Glomerular endothelial cell (primary cell): Measurements from ENCODE around the gene KLK14. TPM values are rescaled to one million over a fixed set of nuclear protein-coding genes. Genes with fewer than 3 reads are reported as not detected.

ENCODE experiments used
- DNase-seq: peaks from one replicate; pipeline ENCODE4 v3.0.0-alpha.2; 2011; ENCODE audit warnings: low read depth, low spot score; ENCODE audit errors: extremely low read depth
- total RNA-seq: library from RNA; depleted of rRNA; stranded (reverse); fragments of >200 nt; gene quantifications from 2 replicates; pipeline ENCODE4 v1.2.3, GENCODE V29; 2015

KLK14 gene
- total RNA-seq, 1 donor from 2014 or later = not detected

DNA sequence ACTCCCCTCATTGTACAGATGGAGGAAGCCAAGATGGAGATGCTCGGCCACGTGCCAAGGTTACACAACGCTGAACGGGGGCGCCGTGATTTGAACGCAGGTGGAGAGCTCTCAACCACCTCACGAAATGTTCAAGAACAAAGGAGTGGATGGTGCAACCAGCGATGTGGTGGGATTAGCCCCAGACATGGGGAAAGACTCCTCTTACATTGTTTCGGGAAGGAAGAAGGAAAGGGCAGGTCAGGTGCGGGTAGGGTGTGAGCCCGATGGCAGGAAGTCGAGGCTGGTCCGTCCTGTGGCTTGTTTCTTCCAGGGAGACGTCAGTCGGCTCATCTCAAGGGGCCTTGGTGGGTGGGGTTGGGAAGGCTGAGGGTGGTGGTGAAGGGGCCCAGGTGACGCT is 7.1 kb upstream of the KLK14 start:
- DNase-seq = no peak

GRCh38 chr19:51086153-51086850 is 3.6 kb upstream of the KLK14 start:
- DNase-seq = no peak

DNA sequence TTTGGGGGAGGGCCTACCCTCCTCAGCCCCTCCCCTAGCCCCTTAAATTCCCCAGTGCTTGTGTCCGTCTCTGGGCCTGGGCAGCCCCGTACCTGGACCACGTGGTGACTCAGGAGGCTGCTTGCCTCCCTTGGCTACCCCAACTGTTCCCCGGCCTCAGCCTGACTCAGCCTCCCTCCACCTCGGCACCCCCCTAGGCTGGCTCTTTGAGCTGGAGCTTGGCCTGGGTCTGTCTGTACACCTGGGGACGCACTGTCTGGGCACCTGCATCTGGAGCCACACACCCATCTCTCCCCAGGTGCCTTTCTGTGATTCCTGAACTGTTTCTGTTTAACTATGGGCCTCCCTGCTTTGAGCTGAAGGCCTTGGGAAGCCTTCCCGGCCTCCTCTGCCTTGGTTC is 1.8 kb upstream of the KLK14 start:
- DNase-seq = no peak

- no peak for DNase-seq
Observed at GRCh38 chr19:51083783-51084182, 1.1 kb upstream of the KLK14 start.

DNA sequence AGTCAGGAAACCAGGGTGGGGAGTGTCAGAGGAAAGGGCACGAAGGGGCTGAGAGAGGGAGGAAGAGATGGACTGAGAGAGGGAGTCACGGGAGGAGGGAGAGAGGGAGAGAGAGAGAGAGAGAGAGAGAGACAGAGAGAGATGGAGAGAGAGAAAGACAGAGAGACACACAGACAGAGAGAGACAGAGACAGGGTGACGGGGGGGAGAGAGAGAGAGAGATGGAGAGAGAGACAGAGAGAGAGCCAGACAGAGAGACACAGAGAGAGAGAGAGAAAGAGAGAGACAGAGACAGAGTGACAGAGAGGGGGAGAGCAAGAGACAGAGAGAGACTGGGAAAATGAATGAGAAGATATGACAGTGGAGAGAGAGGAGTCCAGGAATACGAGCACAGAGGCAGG is 494 bp upstream of the KLK14 start:
- no peak for DNase-seq

DNA sequence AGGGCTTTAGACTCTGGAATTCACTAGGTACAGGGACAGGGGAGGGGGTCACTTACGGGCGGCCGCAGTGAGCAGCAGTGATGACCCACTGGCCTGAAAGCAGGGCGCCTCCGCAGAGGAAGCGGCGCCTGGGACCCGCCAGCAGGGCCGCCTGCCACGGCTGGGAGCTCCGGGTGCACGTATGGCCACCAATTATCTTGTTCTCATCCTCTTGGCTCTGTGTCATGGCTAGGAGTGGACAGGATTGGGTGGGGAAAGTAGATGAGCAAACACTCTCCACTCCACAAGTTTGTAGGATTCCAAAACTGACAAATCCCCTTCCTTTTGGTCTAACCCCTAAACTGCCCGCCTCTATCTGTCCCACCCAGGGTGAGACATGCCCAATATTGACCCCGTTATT is 1.2 kb downstream of the KLK14 start:
- DNase-seq = no peak

DNA sequence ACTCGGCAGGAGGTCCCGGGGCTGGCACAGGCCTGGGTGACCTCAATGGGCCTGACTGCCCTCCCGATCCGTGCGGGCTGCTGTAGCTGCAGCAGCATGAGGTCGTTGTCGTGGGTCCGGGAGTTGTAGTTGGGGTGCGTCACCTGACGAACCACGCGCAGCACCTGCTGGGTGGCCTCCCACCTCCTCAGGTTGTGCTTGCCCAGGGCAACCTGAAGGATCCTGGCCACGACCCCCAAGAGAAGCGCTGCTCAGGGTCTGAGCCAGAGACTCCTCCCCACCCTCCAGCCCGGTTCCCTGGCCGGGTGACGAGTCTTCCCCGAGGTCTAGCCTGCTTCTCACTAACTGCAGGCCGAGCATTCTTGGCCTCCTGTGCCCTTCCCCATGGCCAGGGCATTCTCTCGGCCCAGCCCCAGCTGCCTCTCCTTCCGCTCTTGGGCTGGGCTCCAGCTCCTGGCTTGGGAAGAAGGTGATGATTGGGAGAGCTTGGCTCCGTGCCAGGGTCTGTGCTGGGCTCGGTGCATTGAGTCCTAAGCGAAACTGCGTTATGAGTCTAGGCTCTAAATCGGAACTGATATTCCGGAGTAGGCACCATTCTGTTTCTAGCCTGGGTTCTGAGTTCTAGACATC is 3.1 kb downstream of the KLK14 start:
- DNase-seq = no peak

- no peak for DNase-seq
Observed at GRCh38 chr19:51078731-51079130, 4.0 kb downstream of the KLK14 start.

GRCh38 chr19:51078104-51078503 is 4.6 kb downstream of the KLK14 start:
- no peak for DNase-seq

- DNase-seq = no peak
Observed at GRCh38 chr19:51076631-51077213, 6.0 kb downstream of the KLK14 start.

- no peak for DNase-seq
Observed at GRCh38 chr19:51075998-51076397, 6.7 kb downstream of the KLK14 start.

- DNase-seq = no peak
Observed at GRCh38 chr19:51071095-51071405, 11.6 kb downstream of the KLK14 start.

- no peak for DNase-seq
Observed at GRCh38 chr19:51070334-51071094, 12.2 kb downstream of the KLK14 start.

DNA sequence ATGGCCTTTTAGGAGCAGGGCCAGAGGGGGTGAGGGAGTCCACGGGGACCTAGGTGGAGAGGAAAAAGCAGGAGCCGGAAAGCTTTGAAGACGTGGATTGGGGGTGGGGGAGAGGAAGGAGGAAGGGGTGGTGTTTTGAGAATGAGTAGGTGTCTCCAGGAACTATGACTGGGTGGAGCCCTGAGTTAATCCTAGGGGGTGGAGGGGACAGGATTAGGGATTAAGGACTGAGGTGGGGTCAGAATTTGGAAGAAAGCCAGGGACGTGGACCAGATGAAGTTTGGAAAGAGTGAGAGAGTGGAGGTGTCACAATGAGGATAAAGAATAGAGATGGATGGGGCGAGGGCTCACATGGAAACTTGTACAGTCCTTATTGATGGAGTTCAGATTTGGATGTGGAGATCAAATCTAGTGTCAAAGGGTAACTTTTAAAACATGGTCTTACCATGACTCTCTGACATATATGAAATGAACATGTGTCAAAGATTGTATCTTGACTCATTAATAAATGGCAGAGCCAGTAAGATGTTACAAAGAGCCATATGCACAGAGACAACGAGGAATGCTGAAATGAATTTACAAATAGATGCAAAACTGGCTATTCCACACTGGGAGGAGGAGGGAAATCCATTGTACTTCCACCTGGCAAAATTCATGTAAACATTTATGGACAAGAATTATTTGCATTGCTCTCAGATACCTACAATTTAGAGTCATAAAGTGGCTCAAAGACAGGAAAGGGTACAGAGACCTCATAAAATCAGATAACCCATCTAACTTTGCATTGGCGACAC is 16.1 kb downstream of the KLK14 start:
- DNase-seq = no peak

DNA sequence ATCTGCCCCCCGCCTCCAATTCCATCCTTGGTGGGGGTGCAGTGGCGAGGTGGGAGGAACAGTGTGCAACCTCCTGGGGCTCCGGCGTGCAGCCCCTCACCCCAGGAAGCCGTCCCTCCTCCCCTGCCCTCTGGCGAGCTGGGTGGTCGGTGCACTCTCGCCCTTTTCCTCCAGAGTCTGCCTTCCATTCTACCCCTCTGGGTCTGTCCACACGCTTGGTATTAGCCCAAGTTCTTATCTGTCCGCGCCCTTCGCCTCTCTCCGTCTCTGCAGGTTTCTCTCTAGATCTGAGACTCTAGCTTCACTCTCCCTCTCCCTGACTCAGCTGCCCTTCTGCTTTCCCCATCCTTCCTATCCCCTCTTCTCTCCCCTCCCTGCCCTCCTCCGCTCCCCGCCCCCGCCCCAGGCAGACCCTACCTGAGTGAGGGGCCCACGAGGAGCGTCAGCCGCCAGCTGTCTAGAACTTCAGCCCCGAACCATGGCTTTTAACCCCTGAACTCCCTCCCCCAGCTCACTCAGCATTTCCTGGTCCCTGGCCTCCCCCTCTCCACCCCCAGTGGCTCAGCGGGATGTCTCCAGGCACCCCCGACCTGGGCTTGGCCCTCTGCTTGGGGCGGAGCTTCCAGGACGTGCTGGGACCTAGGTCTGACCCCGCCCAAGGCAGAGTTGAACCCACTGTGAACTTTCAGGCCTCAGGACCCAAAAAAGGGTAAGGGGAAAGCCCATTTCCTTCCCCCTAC is 17.3 kb downstream of the KLK14 start:
- DNase-seq = no peak

DNA sequence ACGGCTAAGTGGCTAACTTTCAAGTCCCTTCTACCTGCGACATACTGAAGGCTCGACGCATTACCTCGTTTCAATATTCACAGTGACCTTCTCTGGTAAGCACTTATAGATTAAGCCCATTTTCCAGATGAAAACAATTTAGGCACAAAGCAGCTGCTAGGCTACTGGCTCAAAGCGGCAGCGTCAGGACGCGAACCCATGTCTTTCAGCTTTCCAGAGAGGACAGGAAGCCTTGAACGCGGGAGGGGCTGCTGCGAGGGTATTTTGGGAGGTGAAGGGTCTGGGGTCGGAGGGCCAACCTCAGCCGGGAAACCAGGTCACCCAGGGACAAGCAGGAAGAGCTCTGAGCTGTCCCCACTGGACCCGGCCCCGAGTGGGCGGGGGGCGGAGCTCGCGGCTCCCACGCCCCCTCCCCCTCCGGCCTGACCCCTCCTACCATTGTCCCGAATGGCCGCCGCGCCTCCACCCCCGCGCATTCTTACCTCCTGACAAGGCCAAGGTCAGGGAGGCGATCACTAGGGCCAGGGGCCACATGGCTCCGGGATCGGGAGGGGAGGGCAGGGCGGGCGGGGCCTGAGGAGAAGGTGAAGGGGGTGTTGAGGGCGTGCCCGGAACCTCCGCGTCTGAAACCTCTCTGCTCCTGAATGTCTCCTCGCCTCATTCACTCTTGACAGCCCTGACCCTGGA is 18.0 kb downstream of the KLK14 start, which contains the start of gene KLK13:
Gene KLK13, minus strand, starts transcription at position 559 of the 687 bp plus-strand sequence. Its CDS starts 25 bp downstream, at position 534.
- no peak for DNase-seq

DNA sequence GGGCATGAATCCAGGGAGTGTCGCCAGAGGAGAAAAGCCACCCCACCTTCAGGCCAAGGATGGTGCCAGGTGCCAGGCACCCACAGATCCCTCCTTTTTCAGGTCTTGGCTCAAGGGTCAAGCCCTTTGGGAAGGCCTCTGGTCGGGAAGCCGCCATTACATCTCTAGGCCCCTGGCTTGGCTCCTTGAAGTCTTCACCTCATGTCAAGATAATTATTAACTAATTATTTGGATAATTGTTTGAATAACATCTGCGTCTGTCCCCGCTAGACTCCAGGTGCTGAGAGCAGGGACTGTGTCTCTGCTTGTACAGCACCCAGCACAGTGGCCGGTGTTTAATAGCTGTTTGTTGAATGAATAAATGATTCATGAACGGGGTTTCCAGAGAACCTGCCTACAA is 19.0 kb downstream of the KLK14 start:
- no peak for DNase-seq

GRCh38 chr19:51060973-51061372 is 21.7 kb downstream of the KLK14 start:
- no peak for DNase-seq

GRCh38 chr19:51060336-51060735 is 22.4 kb downstream of the KLK14 start:
- DNase-seq = no peak

DNA sequence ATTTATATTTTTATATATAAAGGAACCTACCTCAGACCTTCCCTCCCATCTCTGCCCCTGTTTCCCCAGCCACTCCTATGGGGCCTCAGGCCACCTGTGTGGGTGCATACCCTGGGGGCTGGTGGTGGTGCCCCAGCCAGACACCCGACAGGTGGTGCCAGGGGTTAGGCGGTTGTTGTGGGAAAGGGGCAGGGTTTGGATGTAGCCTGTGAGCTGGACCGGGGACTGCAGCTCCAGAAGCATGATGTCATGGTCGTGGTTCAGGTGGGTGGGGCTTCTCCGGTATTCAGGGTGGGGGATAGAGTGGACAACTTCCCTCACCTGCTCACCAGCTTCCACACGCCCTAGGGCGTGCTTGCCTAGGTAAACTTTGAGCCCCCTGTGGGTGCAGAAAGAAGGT is 23.0 kb downstream of the KLK14 start:
- no peak for DNase-seq
